GM18519 (cell line): ENCODE data around the gene NAT10.
A peak's percentile ranks its signal among the peaks of the same experiment; 100 is the strongest.

Source experiments
- ATAC-seq: cut with Tn5 transposase; IDR thresholded peaks from one replicate; pipeline ENCODE4 v1.9.1; 2021; ENCODE audit warnings: mild to moderate bottlenecking, moderate library complexity; ENCODE audit not compliant: unreplicated experiment, low FRiP score

Gene NAT10

DNA sequence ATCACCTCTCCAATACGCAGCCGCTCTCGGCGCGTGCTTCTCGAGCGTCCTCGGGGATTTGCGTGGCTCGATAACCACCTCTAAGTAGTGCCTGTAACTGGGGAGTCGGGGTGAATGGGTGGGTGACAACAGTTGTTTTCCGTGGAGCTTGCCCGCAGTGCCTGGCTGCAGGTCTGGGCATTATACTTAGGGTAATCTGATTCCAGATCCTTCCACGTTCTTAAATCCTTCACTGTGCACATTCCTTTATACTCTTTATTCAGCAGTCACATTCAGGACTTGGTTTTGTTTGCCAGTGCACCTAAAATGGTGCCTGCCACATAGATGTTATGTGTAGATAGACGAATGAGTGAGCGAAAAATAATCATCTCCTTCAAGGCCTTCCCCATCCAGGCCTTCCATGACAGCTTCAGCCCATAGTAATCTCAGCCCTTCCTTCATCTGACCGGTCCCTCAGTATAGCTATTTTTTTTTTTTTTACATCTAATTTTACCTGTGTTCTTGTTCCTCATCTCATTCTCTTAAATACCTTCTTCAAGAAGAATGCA, 602 bp downstream of the NAT10 start:
- ATAC-seq = no peak

DNA sequence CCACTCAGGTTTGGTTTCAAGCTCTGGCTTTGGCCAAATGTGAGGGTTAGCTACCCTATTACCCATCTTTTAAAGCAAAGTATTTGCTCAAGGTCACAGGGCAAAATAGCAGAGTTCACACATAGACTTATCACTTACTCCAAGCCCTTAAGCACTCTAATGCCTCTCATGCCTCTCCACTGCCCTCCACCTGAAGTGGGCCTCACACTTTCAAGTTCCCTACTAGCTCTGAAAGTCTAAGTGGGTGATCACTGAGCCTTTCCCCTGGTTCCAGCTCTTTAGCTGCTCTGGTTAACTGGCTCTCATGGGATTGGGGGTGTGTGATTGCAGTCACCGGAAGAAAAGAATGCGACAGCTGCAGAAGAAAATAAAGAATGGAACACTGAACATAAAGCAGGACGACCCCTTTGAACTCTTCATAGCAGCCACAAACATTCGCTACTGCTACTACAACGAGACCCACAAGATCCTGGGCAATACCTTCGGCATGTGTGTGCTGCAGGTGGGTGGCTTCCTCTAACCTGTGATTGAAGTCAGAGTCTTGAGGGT, 6.4 kb downstream of the NAT10 start:
- no peak for ATAC-seq

DNA sequence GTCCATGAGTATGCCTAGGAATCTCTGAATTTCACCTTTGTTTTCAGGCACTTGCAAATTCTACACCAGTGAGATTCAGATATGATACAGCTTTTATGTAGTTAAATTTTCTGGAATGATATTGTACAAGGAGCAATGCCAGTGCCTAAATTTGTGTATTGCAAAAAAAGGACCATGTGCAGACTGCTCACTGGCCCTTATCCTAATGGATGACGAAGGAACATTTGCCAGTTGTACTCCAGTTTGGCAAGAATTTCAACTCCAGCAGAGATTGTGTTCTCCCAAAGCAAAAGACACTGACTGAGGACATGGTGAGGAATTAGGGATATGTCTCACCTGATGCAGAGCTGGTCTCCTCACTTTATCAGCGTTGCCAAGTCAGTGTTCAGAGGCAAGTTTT, 8.6 kb downstream of the NAT10 start:
- ATAC-seq = no peak

DNA sequence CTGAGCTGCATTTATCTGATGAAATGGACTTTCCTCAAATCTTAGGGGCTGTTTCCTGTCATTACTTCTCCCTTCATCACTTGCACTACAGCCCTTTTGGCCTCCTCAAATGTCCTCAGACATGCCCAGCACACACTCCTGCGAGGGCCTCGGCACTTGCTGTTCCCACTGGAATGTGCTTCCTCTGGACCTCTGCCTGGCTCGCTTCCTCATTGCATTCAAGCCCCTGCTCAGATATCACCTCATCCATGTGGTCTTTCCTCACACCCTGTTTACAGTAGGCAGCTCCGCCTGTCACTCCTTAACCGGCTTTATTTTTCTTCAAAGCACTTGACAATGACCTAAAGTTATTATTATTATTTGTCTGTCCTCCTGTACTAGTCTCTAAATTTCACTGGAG, 9.0 kb downstream of the NAT10 start:
- no peak for ATAC-seq

DNA sequence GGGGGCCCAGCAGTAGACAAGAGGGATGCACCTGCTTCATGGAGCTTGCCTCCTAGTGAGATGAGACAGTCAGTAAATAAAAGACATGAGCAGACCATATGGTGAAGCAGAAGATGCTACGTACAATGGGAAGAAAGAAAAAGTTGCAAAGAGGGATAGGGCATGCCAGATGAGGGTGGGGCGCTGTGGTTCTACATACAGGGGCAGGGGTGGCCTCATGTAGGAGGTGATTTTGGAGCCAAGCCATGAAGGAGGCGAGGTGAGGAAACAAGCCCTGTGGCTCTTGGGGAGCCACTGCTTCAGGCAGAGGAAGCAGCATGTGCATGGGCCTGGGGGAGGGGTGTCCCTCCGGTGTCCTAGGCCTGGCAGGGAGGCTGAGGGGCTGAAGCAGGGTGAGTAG, 15.2 kb downstream of the NAT10 start:
- ATAC-seq = no peak

DNA sequence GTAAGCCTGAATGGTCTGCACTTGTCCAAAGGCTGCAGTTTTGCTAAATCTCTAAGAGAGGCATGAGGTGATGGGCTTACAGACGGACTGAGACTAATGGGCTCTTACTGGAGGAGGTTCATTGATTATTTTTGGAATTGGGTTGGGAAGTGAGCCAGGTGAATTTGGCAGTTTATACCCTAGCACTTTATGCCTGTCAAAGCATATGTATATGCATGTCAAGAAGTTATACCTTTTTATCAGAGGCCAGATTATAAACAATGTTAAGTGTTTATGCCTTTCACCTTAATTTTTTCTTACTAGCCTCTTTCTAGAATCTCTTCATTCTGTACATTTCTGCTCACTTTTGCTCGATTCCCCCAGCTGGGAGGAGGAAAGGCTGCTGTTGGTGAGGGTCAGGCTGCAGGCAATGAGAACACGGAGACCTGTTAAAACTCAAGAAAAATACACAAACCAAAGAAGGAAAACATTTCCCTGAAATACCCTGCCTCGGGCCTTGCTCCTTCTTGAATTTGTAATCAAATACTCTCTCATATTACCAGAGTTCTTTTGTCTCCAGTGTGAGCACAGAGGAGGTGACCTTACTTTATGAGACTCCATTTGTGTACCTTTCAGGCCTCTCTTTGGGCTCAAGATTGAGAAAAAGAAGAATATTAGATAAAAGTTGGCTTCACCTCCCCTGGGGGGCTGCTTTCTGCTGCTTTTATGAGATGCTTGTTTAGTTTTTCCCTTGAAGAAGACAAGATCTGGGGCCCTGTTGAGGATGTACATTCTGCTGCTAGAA, 19.6 kb downstream of the NAT10 start:
- no peak for ATAC-seq

DNA sequence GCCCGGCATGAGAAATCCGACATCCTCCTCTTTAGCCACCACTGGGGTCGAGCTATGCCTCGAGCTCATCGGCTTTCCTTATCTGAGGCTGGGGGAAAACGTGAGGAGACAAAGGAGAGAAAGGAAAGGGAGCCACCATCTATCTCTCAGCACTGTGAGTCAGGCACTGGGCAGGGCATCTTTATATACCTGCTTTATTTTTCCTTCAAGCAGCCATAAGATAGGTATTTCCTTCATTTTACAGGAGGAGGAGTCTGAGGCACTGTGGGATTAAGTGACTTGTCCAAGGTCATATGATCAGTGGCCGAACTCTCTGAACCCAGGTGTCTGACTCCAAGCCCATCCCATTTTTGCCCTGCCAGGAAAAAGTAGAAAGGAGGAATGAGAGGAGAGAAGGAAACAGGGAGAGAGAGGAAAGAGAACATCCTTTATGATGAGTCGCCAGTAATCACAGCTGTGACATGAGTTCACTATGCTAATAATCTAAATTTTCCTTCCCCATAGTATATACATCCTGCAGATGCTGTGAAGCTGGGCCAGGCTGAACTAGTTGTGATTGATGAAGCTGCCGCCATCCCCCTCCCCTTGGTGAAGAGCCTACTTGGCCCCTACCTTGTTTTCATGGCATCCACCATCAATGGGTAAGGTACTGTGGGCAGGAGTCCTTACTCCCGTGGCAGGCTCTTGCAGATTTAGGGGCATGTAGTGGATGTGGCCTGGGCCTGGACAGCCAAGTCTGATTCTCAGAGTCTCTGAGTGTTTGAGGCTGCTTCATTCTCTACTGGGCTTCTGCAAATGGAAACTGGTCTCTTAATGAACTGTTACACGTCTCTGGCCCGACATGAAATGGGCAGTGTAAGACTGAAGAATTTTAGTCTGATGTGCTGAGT, 21.8 kb downstream of the NAT10 start:
- ATAC-seq = no peak

DNA sequence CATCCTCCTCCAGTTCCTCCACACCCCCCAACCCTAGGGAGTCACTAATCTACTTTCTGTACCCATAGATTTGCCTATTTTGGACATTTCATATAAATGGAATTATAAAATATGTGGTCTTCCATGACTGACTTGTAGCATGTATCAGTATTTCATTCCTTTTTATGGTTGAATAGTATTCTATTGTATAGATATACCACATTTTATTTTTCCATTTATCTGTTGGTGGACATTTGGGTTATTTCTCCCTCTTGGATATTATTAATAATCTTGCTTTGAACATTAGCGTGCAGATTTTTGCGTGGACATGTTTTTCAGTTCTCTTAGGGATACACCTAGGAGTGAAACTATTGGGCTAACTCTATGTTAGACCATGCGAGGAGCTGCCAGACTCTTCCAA, 23.4 kb downstream of the NAT10 start:
- no peak for ATAC-seq

DNA sequence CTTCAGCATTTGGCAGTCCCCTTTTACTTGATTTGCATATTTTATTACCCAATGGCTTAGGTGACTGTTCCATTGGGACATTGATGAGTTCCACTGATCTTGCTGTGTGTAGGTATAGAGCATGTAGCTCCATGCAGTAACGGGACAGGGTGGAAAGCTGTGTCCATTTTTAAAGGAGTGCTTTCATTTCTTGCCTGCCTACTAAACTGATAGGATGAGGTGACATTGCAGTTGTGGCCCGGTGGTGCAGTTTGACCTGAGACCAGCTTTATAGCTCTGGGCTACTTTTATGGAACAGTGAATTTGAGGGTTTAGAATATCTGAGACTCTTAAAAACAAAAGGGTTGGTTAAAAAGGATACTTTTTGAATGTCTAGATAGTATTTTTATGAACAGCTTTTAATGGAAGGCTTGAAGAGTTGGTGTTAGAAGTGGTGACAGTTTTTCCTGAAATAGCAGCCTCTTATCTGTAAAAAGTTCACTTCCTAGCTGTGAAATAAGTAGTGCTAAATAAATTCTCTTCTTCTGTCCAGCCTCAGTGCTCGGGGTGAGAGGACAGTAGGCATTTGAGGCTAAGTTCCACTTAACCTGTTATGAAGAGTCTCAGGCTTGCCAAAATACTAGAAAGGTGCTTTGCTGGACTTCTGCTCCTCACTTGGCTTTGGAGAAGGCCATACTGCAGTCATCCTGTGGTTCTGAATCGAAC, 27.0 kb downstream of the NAT10 start:
- no peak for ATAC-seq

DNA sequence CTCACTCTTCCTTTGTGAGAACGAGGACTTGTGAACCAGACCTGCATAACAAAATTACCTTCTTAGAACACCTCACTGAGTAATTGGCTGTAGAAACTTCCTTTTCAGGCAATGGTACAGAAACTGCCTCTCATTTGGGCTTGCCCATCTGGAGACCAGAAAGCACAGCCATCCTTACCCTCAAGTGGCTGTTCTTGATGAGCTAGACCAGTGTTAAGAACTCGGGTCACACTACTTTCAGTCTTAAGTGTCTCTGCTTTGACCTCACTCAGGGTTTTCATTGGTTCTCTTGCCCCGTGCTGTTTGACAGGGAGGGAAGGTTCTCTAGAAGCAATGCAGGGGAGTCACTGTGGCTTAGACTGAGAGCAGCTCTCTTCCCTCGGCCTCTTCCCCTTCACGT, 29.3 kb downstream of the NAT10 start:
- no peak for ATAC-seq

DNA sequence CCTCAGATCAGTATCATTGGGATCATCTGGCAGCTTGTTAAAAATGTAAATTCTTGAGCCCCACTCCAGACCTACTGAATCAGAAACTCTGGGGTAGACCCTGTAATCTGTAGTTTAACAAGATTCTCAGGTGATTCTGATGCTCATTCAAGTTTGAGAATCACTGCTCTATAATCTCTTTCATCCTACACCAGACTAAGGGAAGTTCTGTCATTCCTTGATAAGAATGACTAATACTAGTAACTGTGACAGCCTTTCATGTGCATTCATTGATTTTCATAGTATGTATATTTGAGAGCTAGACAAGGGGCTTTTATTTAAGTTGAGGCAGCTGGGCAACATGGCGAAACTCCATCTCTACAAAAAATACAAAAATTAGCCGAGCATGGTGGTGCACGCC, 30.0 kb downstream of the NAT10 start:
- ATAC-seq = no peak

DNA sequence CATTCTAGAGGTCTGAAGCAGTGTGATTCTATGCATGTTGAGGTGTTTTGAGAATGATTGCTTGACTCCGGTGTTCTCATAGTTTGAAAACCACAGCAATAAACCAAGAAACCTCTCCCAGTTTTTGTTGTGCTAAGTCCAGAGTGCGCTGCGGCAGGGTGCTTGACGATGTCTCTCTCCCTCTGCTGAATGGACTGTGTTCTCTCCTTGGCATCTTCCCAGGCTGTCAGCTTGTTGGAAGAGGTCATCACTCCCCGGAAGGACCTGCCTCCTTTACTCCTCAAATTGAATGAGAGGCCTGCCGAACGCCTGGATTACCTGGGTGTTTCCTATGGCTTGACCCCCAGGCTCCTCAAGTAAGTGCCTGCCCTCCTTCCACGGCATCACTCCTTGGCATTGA, 31.0 kb downstream of the NAT10 start:
- ATAC-seq = no peak

DNA sequence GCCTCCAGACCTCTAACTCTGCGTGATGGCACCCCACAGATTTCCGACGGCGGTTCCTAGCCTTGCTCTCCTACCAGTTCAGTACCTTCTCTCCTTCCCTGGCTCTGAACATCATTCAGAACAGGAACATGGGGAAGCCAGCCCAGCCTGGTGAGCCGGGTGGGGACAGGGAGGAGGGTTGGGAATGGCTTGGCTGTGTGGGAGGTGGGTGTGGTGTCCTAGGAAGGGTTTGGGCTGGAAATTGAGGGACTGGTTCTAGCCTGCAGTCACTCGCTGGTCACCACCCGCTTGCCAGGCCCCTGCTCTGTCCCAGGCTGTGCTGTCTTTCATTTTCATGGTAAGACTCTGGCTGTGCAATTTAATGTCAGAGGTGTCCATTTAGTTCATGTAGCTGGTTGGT, 33.9 kb downstream of the NAT10 start:
- no peak for ATAC-seq

DNA sequence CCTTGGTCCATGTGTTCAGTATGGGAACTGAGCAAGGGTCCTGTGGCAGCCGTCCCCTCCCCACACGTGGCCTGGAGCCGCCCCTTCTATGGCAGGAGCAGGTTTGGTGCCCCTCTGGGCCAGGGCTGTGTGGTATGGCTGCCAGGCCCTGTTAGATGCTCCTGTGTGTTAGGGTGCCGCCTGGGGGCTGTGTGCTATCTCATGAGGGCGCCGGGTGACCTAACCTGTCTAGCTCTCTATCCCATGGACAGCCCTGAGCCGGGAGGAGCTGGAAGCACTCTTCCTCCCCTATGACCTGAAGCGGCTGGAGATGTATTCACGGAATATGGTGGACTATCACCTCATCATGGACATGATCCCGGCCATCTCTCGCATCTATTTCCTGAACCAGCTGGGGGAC, 34.7 kb downstream of the NAT10 start:
- no peak for ATAC-seq

DNA sequence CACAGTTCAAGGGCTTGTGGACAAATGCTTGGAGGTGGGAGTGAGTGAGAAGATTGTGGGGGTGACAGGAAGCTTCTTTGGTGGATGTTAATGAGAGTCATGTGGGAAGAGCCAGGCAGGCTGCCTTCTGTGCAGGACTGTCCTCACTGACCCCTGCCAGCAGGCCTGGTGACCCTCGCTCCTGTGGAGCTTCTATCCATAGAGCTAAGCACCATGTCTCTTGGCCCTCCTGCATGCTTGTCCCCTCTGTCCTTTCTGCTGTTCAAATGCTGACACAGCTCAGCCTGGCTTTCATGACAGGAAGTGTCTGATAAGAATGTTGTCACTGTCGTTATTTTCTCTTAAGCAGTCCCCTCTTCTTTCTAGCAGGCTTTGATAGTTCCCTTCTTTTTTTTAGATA, 37.6 kb downstream of the NAT10 start:
- ATAC-seq = no peak

DNA sequence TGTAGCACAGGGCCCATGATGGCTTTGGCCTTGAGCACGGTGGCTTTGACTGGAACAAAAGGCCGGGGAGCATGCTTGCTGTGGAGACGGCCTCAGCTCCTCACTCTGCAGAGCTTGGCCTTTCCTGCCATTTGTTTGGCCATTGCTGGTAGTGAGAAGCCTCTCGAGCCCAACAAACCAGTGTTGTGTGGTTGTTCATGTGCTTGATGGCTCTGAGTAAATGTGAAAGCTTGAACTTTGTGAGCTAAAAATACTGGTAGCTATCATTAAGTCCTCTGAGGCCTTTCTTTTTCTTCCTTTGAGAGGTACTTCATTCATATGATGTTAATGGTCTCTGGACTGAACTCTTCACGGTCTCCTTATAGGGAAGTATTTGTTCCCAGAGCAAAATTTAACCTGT, 39.6 kb downstream of the NAT10 start:
- ATAC-seq = peak; percentile 41

DNA sequence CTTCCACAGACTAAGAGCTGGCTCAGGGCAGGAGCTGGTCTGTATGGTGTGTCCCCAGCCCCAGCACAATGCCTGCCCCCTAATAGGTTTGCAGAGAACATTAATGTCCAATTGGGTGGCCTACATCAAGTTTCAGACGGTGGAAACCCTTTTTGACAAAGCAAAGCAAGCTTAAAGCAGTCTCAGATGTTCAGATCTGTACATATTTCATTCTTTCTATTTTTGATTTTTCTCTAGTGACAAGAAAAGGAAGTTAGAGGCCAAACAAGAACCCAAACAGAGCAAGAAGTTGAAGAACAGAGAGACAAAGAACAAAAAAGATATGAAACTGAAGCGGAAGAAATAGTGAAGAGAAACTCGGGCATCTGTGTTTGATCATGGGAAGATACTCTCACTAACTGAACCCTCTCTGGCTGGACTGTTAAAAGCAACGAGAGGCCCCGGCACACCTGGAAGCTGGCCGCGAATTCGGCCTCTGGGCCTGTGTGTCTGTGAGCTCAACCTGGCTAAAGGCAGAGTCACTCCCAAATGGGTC, 40.5 kb downstream of the NAT10 start:
- ATAC-seq = no peak

DNA sequence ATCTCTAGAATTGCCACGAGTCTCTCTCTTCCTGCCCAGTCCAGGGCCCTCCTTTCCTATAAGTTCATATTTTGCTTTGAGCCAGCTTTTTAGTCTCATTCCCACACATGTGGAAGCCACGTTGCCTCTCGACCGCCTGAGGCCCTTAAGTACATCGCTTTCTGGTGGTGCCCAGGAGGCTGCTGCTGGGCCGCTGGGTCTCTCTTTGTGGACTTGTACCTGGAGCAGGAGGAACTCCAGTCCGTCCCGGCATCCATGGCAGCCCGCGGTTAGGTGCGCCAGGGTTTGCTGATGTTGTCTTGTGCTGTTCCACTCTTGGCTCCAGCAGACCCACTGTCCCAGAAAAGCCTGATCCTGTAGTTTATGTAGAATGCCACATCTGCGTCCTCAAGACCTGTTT, 41.0 kb downstream of the NAT10 start:
- no peak for ATAC-seq

DNA sequence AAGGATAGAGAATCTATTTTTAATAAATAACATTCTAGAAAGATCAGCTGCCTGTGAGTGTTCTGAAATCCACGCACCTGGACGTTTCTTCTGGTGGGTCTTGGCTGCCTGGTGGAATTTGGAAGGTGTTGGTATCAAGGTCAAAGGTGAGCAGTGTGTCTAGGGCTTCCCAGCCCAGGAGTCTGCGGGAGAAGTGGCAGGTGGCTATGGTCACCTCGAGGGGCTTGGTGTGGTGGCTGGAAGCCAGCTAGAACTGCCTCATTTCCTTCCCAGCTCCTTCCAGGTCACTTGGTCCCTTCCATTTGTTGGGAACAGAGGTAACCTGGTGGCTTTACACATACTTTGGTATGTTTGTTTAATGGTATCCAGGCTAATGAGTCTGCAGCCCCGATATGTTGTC, 41.4 kb downstream of the NAT10 start:
- no peak for ATAC-seq

DNA sequence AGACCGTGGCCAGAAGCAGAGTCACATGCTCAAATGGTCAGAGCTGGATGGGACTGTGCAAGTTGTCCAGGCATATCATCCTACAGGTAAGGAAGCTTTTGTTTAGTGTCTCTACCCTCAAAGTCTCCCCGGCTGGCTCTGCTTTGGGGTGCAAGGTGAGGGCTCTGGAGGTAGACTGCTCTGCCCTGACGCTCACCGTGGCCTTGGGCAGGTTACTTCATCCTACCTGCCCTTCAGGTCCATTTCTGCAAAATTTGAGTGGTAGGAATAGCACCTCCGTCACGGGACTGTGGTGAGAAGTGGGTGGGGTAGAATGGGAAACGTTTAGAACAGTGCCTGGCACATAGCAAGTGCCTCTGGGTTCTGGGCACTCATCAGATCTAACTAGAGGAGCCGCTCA, 42.2 kb downstream of the NAT10 start:
- ATAC-seq = no peak
